ENCODE data around the gene SPATA13. TPM values are rescaled to one million over a fixed set of nuclear protein-coding genes. Genes with fewer than 3 reads are reported as not detected.

SPATA13 gene
- total RNA-seq, 4 donors from 2014 or later, result 8.1 to 17.0 (median 10.7) TPM

GRCh38 chr13:24353736-24354135, 193.2 kb downstream of the SPATA13 start:
- TF ChIP-seq CTCF (IDR thresholded peaks at IDR 0.05; ENCODE audit: low read depth), result no peak

GRCh38 chr13:24355103-24355502, 194.6 kb downstream of the SPATA13 start:
- no peak for TF ChIP-seq CTCF (IDR thresholded peaks at IDR 0.05; ENCODE audit: low read depth)

DNA sequence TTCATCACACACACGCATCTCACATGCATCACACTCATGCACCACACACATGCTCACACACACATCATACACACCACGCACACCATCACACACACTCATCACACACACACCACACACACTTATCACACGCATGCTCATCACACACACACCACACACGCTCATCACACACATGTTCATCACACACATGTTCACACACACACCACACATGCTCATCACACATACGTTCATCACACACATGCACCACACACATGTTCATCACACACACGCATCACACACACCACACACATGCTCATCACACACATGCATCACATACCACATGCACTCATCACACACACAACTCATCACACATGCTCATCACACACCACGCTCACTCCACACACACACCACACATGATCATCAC, 195.8 kb downstream of the SPATA13 start:
- no peak for TF ChIP-seq CTCF (IDR thresholded peaks at IDR 0.05; ENCODE audit: low read depth)

Small RNA genes within 50 kb of the gene (small RNA-seq; reads per million reads assigned to genes)
- gene MIR2276, result not detected

Other genes with a start within 250 kb of the SPATA13 start
- gene C1QTNF9, start 148.9 kb downstream of the SPATA13 start, total RNA-seq, result 1 to 10 TPM in 2 of 4 donors, under 1 TPM in 1, not detected in 1; 0.34 to 2.0 (median 1.9) TPM